Measurements from ENCODE around the gene BMPR1A.
A peak's percentile ranks its signal among the peaks of the same experiment; 100 is the strongest.
"Not testable (repeated sequence)": the region's sequence is repeated elsewhere in the genome, so short reads cannot be mapped to it uniquely, and the experiment has no call there.

Gene BMPR1A

DNA sequence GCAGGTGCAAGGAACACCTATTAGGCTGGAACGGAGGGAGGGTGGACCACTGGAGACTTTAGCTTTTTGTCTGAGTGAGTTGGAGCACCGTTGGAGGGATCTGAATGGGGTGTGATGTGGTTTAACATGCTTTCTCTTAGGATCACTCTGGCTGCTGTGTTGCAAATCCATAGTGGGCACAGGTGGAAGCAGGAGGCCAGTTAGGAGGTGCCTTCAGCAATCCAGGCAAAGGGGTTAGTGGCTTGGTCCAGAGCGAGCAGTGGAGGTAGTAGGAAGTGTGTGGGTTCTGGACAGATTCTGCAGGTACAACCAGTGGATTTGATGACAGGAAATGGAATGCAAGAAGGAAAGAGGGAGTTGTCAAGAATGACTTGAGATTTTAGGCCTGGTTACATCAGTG lies 106.0 kb downstream of the BMPR1A start (continued):
- no peak for TF ChIP-seq GLIS3 (CRISPR knock-in tag; IDR thresholded peaks at IDR 0.05)

DNA sequence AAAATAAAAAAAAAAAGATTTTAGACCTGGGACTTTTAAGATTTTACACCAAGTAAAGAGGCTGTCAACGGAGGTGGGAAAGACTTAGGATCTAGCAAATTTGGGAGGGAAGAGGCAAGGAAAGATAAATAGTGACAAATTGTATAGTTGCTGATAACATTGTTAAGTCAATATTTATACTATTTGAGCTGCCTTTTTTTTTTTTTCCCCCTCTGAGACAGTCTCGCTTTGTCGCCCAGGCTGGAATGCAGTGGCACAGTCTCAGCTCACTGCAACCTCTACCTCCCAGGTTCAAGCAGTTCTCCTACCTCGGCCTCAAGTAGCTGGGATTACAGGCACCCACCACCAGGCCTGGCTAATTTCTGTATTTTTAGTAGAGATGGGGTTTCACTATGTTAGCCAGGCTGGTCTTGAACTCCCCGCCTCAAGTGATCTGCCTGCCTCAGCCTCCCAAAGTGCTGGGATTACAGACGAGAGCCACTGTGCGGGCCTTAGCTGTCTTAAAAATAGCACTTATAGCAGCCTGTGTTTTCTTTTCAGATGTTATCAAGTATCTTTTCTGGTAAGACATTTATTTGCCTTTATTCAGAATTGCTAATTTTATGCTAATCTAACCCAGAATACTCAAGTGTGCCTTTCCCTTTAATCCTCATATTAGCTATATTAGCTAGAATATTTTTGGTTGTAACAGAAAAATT lies 106.5 kb downstream of the BMPR1A start:
- no peak for ATAC-seq
- no peak for TF ChIP-seq TCF4 (CRISPR knock-in tag; IDR thresholded peaks at IDR 0.05; ENCODE audit: borderline replicate concordance)

GRCh38 chr10:86863484-86863842 lies 107.0 kb downstream of the BMPR1A start:
- no peak for ATAC-seq
- TF ChIP-seq, protein P1, sequence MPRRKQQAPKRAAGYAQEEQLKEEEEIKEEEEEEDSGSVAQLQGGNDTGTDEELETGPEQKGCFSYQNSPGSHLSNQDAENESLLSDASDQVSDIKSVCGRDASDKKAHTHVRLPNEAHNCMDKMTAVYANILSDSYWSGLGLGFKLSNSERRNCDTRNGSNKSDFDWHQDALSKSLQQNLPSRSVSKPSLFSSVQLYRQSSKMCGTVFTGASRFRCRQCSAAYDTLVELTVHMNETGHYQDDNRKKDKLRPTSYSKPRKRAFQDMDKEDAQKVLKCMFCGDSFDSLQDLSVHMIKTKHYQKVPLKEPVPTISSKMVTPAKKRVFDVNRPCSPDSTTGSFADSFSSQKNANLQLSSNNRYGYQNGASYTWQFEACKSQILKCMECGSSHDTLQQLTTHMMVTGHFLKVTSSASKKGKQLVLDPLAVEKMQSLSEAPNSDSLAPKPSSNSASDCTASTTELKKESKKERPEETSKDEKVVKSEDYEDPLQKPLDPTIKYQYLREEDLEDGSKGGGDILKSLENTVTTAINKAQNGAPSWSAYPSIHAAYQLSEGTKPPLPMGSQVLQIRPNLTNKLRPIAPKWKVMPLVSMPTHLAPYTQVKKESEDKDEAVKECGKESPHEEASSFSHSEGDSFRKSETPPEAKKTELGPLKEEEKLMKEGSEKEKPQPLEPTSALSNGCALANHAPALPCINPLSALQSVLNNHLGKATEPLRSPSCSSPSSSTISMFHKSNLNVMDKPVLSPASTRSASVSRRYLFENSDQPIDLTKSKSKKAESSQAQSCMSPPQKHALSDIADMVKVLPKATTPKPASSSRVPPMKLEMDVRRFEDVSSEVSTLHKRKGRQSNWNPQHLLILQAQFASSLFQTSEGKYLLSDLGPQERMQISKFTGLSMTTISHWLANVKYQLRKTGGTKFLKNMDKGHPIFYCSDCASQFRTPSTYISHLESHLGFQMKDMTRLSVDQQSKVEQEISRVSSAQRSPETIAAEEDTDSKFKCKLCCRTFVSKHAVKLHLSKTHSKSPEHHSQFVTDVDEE (CRISPR knock-in tag; IDR thresholded peaks at IDR 0.05): no peak
- TF ChIP-seq ZNF8 (CRISPR knock-in tag; IDR thresholded peaks at IDR 0.05): no peak

DNA sequence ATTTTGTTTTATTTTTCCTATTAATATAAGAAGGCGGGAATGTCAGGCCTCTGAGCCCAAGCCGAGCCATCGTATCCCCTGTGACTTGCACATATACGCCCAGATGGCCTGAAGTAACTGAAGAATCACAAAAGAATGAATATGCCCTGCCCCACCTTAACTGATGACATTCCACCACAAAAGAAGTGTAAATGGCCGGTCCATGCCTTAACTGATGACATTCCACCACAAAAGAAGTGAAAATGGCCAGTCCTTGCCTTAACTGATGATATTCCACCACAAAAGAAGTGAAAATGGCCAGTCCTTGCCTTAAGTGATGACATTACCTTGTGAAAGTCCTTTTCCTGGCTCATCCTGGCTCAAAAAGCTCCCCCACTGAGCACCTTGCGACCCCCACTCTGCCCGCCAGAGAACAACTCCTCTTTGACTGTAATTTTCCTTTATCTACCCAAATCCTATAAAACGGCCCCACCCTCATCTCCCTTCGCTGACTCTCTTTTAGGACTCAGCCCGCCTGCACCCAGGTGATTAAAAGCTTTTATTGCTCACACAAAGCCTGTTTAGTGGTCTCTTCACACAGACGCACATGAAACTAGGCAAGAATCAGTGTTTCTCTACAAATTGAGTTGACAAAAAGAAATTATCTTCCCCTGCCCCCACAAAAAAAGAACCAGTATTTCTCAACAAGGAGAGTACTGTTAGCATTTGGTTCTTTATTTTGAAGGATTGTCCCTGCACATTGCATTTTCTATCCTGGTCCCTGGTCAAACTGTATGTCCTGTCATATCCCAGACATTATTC lies 108.8 kb downstream of the BMPR1A start:
- ATAC-seq: not testable (repeated sequence)

GRCh38 chr10:86867149-86867548 lies 110.7 kb downstream of the BMPR1A start:
- TF ChIP-seq POU6F1 (CRISPR knock-in tag; IDR thresholded peaks at IDR 0.05; ENCODE audit: borderline replicate concordance, low read depth): no peak
- TF ChIP-seq ZFP30 (CRISPR knock-in tag; IDR thresholded peaks at IDR 0.05): no peak
- no peak for TF ChIP-seq TOX (CRISPR knock-in tag; IDR thresholded peaks at IDR 0.05; ENCODE audit: borderline replicate concordance)
- no peak for TF ChIP-seq TCF4 (CRISPR knock-in tag; IDR thresholded peaks at IDR 0.05; ENCODE audit: borderline replicate concordance)
- no peak for TF ChIP-seq ZC3H10 (CRISPR knock-in tag; IDR thresholded peaks at IDR 0.05)
- TF ChIP-seq CSDC2 (CRISPR knock-in tag; IDR thresholded peaks at IDR 0.05): no peak
- no peak for TF ChIP-seq BACH2 (CRISPR knock-in tag; IDR thresholded peaks at IDR 0.05; ENCODE audit: borderline replicate concordance)
- TF ChIP-seq ZFP3 (CRISPR knock-in tag; IDR thresholded peaks at IDR 0.05): no peak

DNA sequence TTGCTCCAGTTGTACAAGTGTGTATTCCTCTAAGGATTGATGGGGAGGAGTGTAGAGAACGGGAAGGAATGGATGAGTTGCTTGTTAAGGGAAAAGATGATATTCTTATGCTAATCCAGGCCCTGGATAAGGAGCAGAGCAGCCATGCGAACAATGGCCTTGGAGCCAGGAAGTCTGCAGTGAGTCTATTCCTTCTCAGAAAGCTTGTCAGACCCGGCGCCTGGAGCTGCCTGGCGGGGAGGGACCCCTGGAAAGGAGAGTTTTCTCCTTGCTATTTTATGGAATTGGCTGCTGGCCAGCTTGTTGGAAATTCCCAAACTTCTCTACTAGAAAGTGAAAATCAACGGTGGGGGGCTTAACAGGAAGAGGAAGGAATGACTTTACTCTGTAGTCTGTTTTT lies 111.9 kb downstream of the BMPR1A start:
- peak; percentile 87 for ATAC-seq
- TF ChIP-seq ZC3H10 (CRISPR knock-in tag; IDR thresholded peaks at IDR 0.05) (no peak), POU6F1 (CRISPR knock-in tag; IDR thresholded peaks at IDR 0.05; ENCODE audit: borderline replicate concordance, low read depth) (no peak), ZFP3 (CRISPR knock-in tag; IDR thresholded peaks at IDR 0.05) (no peak), ARNTL (CRISPR knock-in tag; IDR thresholded peaks at IDR 0.05; ENCODE audit: borderline replicate concordance, low read depth) (no peak), ZNF565 (CRISPR knock-in tag; conservative IDR thresholded peaks at IDR 0.05; ENCODE audit: low read depth) (no peak), ESRRG (CRISPR knock-in tag; IDR thresholded peaks at IDR 0.05) (no peak)
- TF ChIP-seq, protein P2, sequence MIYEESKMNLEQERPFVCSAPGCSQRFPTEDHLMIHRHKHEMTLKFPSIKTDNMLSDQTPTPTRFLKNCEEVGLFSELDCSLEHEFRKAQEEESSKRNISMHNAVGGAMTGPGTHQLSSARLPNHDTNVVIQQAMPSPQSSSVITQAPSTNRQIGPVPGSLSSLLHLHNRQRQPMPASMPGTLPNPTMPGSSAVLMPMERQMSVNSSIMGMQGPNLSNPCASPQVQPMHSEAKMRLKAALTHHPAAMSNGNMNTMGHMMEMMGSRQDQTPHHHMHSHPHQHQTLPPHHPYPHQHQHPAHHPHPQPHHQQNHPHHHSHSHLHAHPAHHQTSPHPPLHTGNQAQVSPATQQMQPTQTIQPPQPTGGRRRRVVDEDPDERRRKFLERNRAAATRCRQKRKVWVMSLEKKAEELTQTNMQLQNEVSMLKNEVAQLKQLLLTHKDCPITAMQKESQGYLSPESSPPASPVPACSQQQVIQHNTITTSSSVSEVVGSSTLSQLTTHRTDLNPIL (CRISPR knock-in tag; IDR thresholded peaks at IDR 0.05; ENCODE audit: low read depth): no peak

More at GRCh38 chr10:86867149-86867548, 110.7 kb downstream of the BMPR1A start:
- ATAC-seq: no peak

Measured in SK-N-SH treated with all-trans-retinoic acid at 6 μM for 48 hours (cell line).